GM21737 (cell line): ENCODE results near the gene TTBK2.

Experiments
- ATAC-seq: cut with Tn5 transposase; IDR thresholded peaks from one replicate; pipeline ENCODE4 v1.9.1; 2021; ENCODE audit warnings: mild to moderate bottlenecking, moderate library complexity; ENCODE audit not compliant: unreplicated experiment

TTBK2 gene

GRCh38 chr15:42695527-42696071 lies 225.0 kb downstream of the TTBK2 start:
- no peak for ATAC-seq

- no peak for ATAC-seq
These were observed 226.2 kb downstream of the TTBK2 start for GRCh38 chr15:42694398-42694797.

- no peak for ATAC-seq
These were observed 226.6 kb downstream of the TTBK2 start for GRCh38 chr15:42693942-42694341.

- ATAC-seq, result no peak
These were observed 227.1 kb downstream of the TTBK2 start for GRCh38 chr15:42693496-42693895.

GRCh38 chr15:42692997-42693396 lies 227.6 kb downstream of the TTBK2 start:
- ATAC-seq, result no peak

GRCh38 chr15:42692536-42692935 lies 228.0 kb downstream of the TTBK2 start:
- no peak for ATAC-seq

- ATAC-seq, result no peak
These were observed 228.8 kb downstream of the TTBK2 start for GRCh38 chr15:42691770-42692169.

- no peak for ATAC-seq
These were observed 229.3 kb downstream of the TTBK2 start for GRCh38 chr15:42691308-42691707.
